Left lung (tissue), 10 donors: Measurements from ENCODE around the gene RPL6. TPM values are rescaled to one million over a fixed set of nuclear protein-coding genes. Genes with fewer than 3 reads are reported as not detected.

Source experiments
- ATAC-seq: fragments of 200-7000 bp; cut with Tn5 transposase; one replicate; pipeline ENCODE4 v1.9.1; 2020; ENCODE audit warnings: moderate library complexity
- DNase-seq, 4 donors: peaks; one replicate each; pipeline ENCODE4 v3.0.0-alpha.2; 2013 to 2020
- H3K27ac ChIP-seq, 2 donors: fragments of 200-600 bp; sonication (generic) in 1 of 2; one replicate each; pipeline versions ENCODE4 v1.5.0 to v1.8.0; 2020 to 2021
- H3K27me3 ChIP-seq, 2 donors: fragments of 200-600 bp; sonication (generic) in 1 of 2; one replicate each; pipeline versions ENCODE4 v1.5.0 to v1.8.0; 2020 to 2021
- H3K36me3 ChIP-seq, 2 donors: fragments of 200-600 bp; sonication (generic) in 1 of 2; one replicate each; pipeline versions ENCODE4 v1.5.0 to v1.8.0; 2020 to 2021
- H3K4me1 ChIP-seq, 2 donors: fragments of 200-600 bp; one replicate each; pipeline ENCODE4 v1.8.0; 2021
- H3K4me3 ChIP-seq, 2 donors: fragments of 200-600 bp; sonication (generic) in 1 of 2; one replicate each; pipeline versions ENCODE4 v1.5.0 to v1.8.0; 2020 to 2021; ENCODE audit warnings: mild to moderate bottlenecking in 1 of 2
- H3K9me3 ChIP-seq, 2 donors: fragments of 200-600 bp; sonication (generic) in 1 of 2; one replicate each; pipeline versions ENCODE4 v1.5.0 to v1.8.0; 2020 to 2021
- intact Hi-C, 2 donors: fragments of 100-400 bp; cut with DNase I; formaldehyde crosslinking; loops; one replicate each; pipeline versions ENCODE4 v1.11.2 to v1.14.2; 2022
- polyA plus RNA-seq, 6 donors: library from polyadenylated mRNA; unstranded; fragments of 120-200 nt; gene quantifications; one replicate each; pipeline ENCODE4 v1.2.1, GENCODE V29; 2013; ENCODE audit not compliant: insufficient read length in 6 of 6
- total RNA-seq, 2 donors: library from RNA; stranded (reverse); fragmentation: NEBNext Ultra II Directional; extraction: Animal tissue kit (Norgen Biotek cat#: 25700); gene quantifications; one replicate each; pipeline ENCODE4 v1.2.1, GENCODE V29; 2021
- TF ChIP-seq, protein P1 (sequence below), 2 donors: fragments of 200-600 bp; sonication (generic) in 1 of 2; IDR thresholded peaks; one replicate each; pipeline versions ENCODE4 v1.5.0 to v1.8.0; 2021; ENCODE audit warnings: antibody characterized with exemption in 2 of 2
- donor health status: DM: no; HTN: yes; CAD: no.
- donor health status: DM: no; HTN: no; CAD: no.

The RPL6 gene
- total and polyA plus RNA-seq, 8 donors: 954 to 2,888 (median 2,613) TPM

DNA sequence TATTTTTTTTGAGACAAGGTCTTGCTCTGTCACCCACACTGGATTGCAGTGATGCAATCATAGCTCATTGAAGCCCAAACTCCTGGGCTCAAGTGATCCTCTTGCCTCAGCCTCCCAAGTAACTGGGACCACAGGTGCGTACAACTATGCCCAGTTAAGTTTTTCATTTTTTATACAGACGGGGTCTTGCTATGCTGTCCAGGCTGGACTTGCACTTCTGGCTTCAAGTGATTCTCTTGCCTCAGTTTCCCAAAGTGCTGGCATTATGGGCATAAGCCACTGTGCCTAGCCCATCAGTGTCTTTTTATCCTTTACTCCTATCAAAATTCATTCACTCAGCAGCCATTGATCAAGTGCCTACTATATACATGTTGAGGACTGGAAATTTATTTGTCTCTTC is 18.4 kb upstream of the RPL6 start:
- Histone ChIP-seq H3K4me1 (peaks cover 0 to 13% of the 10 kb centered on the region in 2 donors), H3K9me3 (no peaks in the 10 kb centered on the region), H3K36me3 (no peaks in the 10 kb centered on the region), H3K4me3 (no peak overlapping the region), H3K27me3 (no peaks in the 10 kb centered on the region), H3K27ac (no peak overlapping the region)
- intact Hi-C loops: no loop called here
- TF ChIP-seq, protein P1, sequence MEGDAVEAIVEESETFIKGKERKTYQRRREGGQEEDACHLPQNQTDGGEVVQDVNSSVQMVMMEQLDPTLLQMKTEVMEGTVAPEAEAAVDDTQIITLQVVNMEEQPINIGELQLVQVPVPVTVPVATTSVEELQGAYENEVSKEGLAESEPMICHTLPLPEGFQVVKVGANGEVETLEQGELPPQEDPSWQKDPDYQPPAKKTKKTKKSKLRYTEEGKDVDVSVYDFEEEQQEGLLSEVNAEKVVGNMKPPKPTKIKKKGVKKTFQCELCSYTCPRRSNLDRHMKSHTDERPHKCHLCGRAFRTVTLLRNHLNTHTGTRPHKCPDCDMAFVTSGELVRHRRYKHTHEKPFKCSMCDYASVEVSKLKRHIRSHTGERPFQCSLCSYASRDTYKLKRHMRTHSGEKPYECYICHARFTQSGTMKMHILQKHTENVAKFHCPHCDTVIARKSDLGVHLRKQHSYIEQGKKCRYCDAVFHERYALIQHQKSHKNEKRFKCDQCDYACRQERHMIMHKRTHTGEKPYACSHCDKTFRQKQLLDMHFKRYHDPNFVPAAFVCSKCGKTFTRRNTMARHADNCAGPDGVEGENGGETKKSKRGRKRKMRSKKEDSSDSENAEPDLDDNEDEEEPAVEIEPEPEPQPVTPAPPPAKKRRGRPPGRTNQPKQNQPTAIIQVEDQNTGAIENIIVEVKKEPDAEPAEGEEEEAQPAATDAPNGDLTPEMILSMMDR (IDR thresholded peaks at IDR 0.05): no peak
- DNase-seq: no peak
- ATAC-seq: no peak

DNA sequence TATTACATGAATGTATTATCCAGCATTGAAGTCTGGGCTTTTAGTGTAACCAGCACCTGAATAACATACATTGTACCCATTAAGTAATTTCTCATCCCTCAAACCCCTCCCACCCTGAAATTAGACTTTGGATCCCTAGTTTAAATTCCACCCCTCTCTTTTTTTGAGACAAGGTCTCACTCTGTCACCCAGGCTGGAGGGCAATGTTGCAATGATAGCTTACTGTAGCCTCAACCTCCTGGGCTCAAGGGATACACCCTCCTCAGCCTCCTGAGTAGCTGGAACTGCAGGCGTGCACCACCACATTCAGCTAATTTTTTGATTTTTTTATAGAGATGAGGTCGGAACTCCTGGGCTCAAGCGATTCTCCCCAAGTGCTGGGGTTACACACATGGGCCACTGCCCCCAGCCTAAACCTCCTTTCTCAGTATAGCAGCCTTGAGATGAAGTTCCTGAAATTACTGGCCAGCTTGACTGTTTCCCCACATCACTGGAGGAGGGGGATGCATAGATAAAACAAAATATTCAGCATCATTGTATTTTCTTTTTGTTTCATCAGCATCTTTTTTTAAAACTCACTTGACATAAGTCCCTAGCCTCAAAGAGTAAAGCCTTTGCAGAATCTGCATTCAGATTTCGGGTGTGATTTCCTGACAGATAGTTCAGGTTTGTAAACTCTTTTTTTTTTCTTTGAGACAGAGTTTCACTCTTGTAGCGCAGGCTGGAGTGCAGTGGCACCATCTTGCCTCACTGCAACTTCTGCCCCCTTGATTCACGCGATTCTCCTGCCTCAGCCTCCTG is 16.4 kb upstream of the RPL6 start:
- Histone ChIP-seq H3K27ac (no peak overlapping the region), H3K9me3 (no peaks in the 10 kb centered on the region), H3K4me3 (no peak overlapping the region), H3K36me3 (no peaks in the 10 kb centered on the region), H3K27me3 (no peaks in the 10 kb centered on the region), H3K4me1 (peaks cover 6 to 33% of the 10 kb centered on the region in 2 donors)
- ATAC-seq: no peak
- intact Hi-C loops: no loop called here
- no peak for DNase-seq
- TF ChIP-seq, protein P1 (IDR thresholded peaks at IDR 0.05): no peak

DNA sequence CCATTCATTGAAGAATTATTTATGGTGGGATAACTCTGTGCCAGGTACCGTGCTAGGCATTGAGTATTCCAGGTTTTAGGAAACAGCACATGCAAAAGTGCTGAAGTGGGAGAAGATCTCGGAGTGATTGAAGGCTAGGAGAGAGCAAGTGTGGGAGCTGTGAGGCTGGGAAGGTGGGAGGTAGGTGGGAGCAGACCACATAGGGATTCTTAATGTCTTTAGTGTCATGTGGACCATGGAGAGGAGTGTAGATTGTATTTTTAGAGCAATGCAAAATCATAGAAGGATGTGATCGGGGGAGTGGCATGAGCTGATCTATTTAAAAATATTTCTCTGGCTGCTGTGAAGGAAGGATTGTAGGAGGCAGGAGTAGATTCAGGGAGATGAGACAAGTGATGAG is 14.7 kb upstream of the RPL6 start:
- TF ChIP-seq, protein P1 (IDR thresholded peaks at IDR 0.05): no peak
- DNase-seq (no peak), ATAC-seq (no peak)
- H3K9me3 ChIP-seq: no peaks in the 10 kb centered on the region
- peaks cover 6 to 48% of the 10 kb centered on the region in 2 donors for H3K4me1 ChIP-seq
- H3K36me3 ChIP-seq: no peaks in the 10 kb centered on the region
- H3K27me3 ChIP-seq: no peaks in the 10 kb centered on the region
- H3K27ac ChIP-seq: no peak overlapping the region
- H3K4me3 ChIP-seq: no peak overlapping the region
- intact Hi-C loops: no loop called here

DNA sequence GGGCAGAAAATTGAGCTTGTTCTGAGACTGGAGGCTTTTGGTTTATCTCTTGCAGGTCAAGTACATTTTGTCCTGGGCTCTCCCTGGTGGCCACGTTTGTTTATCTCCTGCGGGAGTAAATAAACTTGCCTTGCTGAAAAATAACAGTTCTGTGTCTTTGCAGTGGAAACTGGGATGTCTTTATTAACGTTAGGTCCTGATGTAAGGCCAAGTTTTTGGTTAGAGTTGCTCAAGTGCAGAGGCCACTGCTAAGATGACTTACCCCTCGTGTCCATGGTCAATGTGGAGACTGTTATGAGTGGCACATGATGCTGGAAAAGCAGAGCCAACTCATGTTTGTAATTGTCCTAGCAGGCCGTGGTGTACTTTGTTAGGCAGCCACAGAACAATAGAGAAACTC is 13.1 kb upstream of the RPL6 start:
- H3K4me3 ChIP-seq: no peak overlapping the region
- H3K27me3 ChIP-seq: no peaks in the 10 kb centered on the region
- H3K4me1 ChIP-seq: peaks cover 6 to 55% of the 10 kb centered on the region in 2 donors
- TF ChIP-seq, protein P1 (IDR thresholded peaks at IDR 0.05): no peak
- no peaks in the 10 kb centered on the region for H3K9me3 ChIP-seq
- intact Hi-C loops: no loop called here
- ATAC-seq: no peak
- H3K27ac ChIP-seq: no peak overlapping the region
- H3K36me3 ChIP-seq: no peaks in the 10 kb centered on the region
- DNase-seq: no peak

DNA sequence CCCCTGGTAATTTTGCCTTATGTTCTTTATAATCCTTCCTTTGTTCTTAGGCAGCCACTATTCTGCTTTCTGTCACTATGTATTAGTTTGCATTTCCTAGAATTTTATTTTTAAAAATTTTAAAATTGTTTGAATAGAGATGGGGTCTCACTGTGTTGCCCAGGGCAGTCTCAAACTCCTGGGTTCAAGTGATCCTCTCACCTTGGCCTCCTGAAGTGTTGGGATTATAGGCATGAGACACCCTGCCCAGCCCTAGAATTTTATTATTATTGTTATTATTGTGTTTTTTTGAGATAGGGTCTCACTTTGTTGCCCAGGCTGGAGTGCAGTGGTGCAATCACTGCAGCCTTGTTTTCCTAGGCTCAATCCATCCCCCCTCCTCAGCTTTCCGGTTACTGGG is 12.0 kb upstream of the RPL6 start:
- TF ChIP-seq, protein P1 (IDR thresholded peaks at IDR 0.05): no peak
- no peak overlapping the region for H3K4me3 ChIP-seq
- H3K9me3 ChIP-seq: no peaks in the 10 kb centered on the region
- ATAC-seq (no peak), DNase-seq (no peak)
- no peaks in the 10 kb centered on the region for H3K27me3 ChIP-seq
- no peak overlapping the region for H3K27ac ChIP-seq
- no peaks in the 10 kb centered on the region for H3K36me3 ChIP-seq
- intact Hi-C loops: no loop called here
- peaks cover 6 to 55% of the 10 kb centered on the region in 2 donors for H3K4me1 ChIP-seq
